Eye (tissue), 1 donor: ENCODE results near the gene EMP2.
A peak's percentile ranks its signal among the peaks of the same experiment; 100 is the strongest.

Experiments
- DNase-seq: peaks from one replicate; pipeline ENCODE4 v3.0.0-alpha.2; 2015

The EMP2 gene

GRCh38 chr16:10609402-10609774 lies 29.0 kb upstream of the EMP2 start:
- DNase-seq = peak; percentile 43

- DNase-seq = no peak
Measured at GRCh38 chr16:10608687-10609401, 28.4 kb upstream of the EMP2 start.

DNA sequence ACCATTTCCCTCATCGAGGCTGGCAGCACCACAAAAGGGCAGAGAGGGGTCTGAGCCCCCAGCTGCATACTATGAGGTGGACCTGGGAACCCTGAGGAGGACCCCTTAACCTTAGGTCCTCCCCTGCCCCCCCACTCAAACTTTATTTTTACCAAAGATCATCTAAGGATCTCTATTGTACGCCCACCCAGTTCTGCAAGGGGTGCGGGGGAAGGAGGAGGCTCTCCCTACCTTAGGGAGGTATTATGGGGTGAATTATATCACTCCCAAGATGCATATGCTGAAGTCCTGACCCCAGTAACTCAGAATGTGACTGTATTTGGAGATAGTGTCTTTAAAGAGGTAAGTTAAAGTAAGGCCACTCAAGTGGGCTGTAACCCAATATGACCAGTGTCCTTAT lies 26.8 kb upstream of the EMP2 start:
- DNase-seq = no peak

DNA sequence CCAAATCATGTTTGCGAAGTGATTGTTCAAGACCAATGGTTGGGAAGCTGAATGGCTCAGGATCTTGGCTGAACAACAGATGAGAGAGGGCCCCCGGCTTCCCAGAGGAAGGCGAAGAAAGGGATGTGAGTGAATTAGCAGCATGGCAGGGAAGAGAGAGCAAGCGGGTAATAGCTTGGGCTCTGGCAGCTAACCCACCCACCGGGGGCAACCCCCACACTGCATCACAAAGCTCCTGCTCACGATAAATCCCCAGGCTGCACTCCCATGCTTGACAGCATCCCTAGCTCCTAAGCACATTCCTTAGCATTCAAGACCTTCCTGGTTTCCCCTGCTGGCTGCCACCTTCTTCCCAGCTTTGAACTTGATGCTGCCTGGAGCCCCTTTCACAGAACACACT lies 26.2 kb upstream of the EMP2 start:
- DNase-seq = no peak

DNA sequence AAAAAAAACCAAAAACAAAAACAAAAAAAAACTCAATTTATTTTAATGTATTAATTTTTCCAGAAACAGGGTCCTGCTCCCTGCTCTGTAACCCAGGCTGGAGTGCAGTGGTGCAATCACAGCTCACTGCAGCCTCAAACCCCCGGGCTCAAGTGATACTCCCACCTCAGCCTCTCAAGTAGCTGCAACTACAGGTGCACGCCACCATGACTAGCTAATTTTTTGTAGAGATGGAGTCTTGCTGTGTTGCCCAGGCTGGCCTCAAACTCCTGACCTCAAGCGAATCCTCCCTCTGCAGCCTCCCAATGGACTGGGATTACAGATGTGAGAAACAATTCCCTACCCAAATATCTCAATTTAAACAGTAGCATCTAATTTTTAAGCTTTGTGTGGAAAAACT lies 25.2 kb upstream of the EMP2 start:
- DNase-seq = no peak

DNA sequence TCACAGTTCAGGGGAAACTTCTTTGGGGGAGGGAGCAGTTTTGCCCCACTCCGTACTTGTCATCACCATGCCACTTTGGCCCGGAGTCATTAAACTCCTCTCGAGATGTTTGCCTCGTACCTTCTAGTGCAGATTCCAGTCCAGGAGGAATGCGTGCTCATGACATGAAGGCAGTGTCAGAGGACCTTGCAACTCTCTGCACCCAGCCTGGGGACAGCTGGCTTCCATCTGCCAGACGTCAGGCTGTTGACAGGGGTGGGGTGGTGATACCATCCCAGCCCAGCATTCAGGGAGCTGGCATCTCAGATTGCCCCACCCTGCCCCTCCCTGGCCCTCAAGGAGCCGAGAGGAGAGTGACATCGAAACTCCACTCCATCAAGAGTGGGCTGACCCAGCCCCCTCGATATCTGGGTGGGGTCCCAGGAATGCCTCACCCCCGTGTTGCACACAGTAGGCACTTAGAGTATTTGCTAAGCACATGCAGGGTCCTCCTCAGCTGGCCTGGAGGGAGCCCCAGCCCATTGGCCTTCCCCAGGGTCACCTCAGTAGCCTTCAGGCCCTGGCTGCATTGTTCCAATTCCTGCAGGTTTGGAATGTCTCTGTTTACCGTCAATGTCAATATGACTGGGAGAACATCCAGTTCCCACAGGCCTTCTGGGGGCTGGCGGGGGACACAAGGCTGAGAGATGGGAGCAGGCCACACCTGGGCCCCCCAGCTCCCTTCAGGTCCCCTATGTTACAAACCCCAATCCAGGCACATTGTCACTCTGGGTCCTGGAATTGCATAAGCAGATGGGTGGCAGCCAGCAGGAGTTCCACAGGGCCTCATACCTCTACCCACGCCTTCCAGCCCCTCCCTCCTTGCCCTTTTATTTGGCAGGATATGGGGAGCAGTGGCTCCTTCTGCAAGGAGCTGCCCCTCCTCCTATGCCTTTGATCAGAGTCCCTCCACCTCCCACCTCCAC lies 21.3 kb upstream of the EMP2 start:
- DNase-seq = no peak

GRCh38 chr16:10600782-10601443 lies 20.5 kb upstream of the EMP2 start:
- no peak for DNase-seq

GRCh38 chr16:10599626-10600025 lies 19.2 kb upstream of the EMP2 start:
- DNase-seq = no peak

DNA sequence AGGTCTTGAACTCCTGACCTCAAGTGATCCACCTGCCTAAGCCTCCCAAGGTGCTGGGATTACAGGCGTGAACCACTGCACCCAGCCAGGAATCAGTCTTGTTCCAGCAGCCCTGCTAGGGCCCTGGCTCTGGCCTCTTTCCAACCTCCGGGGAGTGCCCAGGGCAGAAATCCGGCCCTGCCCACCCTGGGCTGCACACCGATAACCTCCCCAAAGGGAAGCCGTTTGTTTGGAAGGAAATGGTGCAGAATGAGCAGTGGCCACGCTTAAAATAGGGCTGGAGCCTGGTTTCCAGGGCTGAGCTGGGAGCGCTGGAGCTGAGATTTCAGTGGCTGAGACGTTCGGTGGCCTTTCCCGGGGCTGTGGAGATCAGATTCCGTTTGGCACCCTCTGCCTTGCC lies 17.8 kb upstream of the EMP2 start:
- no peak for DNase-seq

DNA sequence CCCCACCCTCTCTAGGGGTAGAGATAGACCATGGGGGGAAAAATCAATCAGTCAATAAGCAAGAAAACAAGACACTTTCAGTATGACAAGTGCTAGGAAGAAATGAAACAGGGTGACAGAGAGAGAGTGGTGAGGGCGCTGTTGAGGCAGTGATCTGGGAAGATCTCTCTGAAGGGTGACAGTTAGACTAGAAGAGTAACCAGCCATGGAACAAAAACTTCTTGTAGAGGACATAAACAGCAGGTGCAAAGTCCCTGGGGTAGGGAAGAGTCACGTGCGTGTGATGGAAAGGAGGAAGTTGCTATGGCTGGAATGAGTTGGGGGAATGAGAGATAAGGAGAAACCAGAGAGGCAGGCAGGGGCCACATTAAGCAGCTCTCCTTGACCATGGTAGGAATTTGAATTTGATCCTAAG lies 16.8 kb upstream of the EMP2 start:
- no peak for DNase-seq

GRCh38 chr16:10594312-10594950 lies 14.0 kb upstream of the EMP2 start:
- DNase-seq = no peak

GRCh38 chr16:10592611-10593010 lies 12.2 kb upstream of the EMP2 start:
- no peak for DNase-seq

DNA sequence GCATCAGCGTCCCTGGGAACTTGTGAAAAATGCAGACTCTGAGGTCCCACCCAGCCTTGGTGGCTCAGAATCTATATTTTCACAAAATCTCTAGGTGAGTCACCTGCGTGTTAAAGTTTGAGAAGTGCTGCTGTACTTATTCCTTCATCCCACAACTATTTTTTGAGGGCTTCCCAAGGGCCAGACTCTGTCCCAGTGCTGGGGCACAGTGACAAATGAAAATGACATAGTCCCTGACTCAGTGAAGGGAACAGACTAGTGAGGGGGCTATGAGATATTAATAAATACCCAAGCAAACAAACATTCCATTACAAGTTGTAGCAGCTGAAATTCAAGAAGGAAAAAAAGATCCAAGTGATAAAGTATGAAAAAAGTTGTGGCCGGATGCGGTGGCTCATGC lies 9.9 kb upstream of the EMP2 start:
- DNase-seq = no peak

DNA sequence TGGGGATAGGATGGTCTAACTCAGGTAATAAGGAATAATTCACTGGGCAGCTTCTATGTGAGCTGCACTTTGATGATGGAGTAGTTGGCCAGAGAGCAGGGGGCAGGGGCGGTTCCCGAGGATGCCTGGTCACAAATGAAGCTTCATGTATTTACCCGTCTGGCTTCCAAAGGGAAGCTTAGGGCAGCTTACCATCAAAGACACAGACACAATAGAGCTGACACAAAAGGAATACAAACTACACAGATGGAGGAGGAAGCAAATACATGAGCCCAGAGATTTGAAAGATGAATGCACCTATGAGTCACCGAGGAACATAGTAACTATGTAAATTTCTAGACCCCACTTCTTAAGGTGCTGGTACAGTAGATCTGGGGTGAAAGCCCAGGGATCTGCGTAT lies 8.7 kb upstream of the EMP2 start:
- DNase-seq = no peak

DNA sequence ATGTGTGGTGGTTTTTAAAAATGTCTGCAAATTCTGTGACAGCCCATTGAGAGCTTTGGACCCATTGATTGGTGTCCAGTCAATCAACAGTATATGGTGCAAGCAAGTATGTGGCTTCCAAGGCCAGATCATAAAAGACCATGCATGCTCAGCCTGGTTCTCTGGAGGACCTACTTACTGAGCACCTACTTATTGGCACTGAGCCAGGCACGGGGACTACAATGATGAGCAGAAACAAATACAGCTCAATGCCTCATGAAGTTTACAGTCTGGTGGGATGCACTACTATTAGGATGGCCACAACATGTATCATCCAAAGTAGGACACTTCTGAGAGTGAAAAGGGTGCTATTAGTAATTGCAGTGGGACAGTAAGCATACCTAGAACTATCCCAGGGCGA lies 7.2 kb upstream of the EMP2 start:
- no peak for DNase-seq

GRCh38 chr16:10584981-10585438 lies 4.6 kb upstream of the EMP2 start:
- no peak for DNase-seq

DNA sequence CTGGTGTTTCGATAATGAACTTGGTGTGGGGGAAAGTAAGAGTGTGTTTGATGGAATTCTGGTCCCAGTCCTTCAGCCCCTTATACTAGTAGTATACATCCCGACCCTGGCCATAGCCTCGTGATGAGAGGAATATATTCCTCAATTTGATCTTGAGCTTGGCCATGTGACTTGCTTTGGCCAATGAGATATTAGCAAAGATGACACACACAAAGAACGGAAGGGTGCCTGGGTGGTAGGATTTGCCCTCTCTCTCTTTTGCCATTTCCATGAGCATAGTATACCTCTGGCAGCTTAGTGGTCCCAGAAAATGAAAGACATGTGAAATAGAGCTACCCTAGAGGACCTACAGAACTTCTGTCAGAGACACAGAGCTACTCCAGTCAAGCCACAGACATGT lies 2.9 kb upstream of the EMP2 start:
- no peak for DNase-seq

- DNase-seq = no peak
Measured at GRCh38 chr16:10581507-10581906, 1.1 kb upstream of the EMP2 start.

GRCh38 chr16:10580883-10581247 lies 467 bp upstream of the EMP2 start:
- DNase-seq = no peak

DNA sequence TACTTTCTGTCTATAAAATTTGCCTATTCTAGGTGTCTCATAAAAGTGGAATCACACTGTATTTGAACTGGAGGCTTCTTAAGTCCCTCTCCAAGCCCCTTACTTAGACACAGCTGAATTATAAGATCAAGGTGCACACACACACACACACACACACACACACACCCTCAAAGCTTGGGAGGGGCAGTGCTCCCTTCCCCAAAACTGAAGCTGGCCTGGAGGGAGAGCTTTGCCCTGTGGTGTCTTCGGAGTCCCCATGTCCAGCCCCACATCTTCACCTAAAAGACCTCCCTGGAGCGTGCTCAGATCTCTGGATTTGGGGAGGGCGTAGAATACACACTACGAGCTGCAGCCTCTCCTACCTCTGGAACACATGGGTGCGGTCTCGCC lies 828 bp downstream of the EMP2 start:
- DNase-seq = no peak

- no peak for DNase-seq
Measured at GRCh38 chr16:10578474-10579316, 1.7 kb downstream of the EMP2 start.
